Stomach (tissue), 9 donors: ENCODE data around the gene NDUFAF2. TPM values are rescaled to one million over a fixed set of nuclear protein-coding genes. Genes with fewer than 3 reads are reported as not detected.

Experiments used
- DNase-seq, 2 donors: peaks; one replicate each; pipeline versions ENCODE4 v3.0.0 to v3.0.0-alpha.2; 2013 to 2019
- H3K27ac ChIP-seq, 5 donors: fragments of 200-600 bp in 4 of 5; sonication (generic) in 4 of 5; one replicate each; pipeline ENCODE4 v1.5.1; 2013 to 2019; ENCODE audit warnings: mild to moderate bottlenecking in 1 of 5, moderate library complexity in 1 of 5
- H3K27me3 ChIP-seq, 3 donors: fragments of 200-600 bp; sonication (generic); one replicate each; pipeline ENCODE4 v1.5.1; 2017 to 2019; ENCODE audit warnings: mixed run types in 1 of 3
- H3K36me3 ChIP-seq, 4 donors: fragments of 200-600 bp; sonication (generic); 1 replicate in 3 of 4; 2 replicates in 1 of 4; pipeline ENCODE4 v1.5.1; 2016 to 2019
- H3K4me1 ChIP-seq, 4 donors: fragments of 200-600 bp; sonication (generic); one replicate each; pipeline ENCODE4 v1.5.1; 2016 to 2019
- H3K4me3 ChIP-seq, 4 donors: fragments of 200-600 bp; sonication (generic) in 3 of 4; one replicate each; pipeline ENCODE4 v1.5.1; 2016 to 2019; ENCODE audit warnings: mild to moderate bottlenecking in 1 of 4
- H3K9me3 ChIP-seq, 4 donors: fragments of 200-600 bp; sonication (generic); one replicate each; pipeline ENCODE4 v1.5.1; 2016 to 2019
- EP300 ChIP-seq: sonication (generic); formaldehyde crosslinking; IDR thresholded peaks from one replicate; pipeline ENCODE4 v1.6.1; 2017; ENCODE audit warnings: antibody characterized with exemption
- POLR2A ChIP-seq, 4 donors: fragments of 450-650 bp; IDR thresholded peaks; one replicate each; pipeline ENCODE4 v1.6.1; 2016; ENCODE audit warnings: antibody characterized with exemption in 4 of 4, control low read depth in 2 of 4, mild to moderate bottlenecking in 1 of 4, moderate library complexity in 1 of 4
- POLR2AphosphoS5 ChIP-seq, 3 donors: sonication (generic); formaldehyde crosslinking; IDR thresholded peaks; one replicate each; pipeline ENCODE4 v1.6.1; 2016; ENCODE audit warnings: antibody characterized with exemption in 3 of 3
- WGBS, 5 donors: extraction: QIAGEN DNeasy Blood & Tissue Kit in 3 of 5; methylation state at CpG; one replicate each; pipeline versions ENCODE4 v1.1.5 to v1.1.7; 2013 to 2018; 5-methylcytosine and 5-hydroxymethylcytosine counted together
- intact Hi-C: fragments of 100-400 bp; cut with DNase I; formaldehyde crosslinking; loops from one replicate; pipeline ENCODE4 v1.15.1; 2023; ENCODE audit warnings: low total_unique reads
- polyA plus RNA-seq, 3 donors: library from polyadenylated mRNA; stranded (reverse); fragments of 200-250 nt; gene quantifications; one replicate each; pipeline ENCODE4 v1.2.3, GENCODE V29; 2013
- total RNA-seq, 5 donors: library from RNA; depleted of rRNA; stranded (reverse); fragments of >200 nt; gene quantifications; one replicate each; pipeline versions ENCODE4 v1.1.0 to v1.2.3, GENCODE V29; 2014 to 2016
- TF ChIP-seq, protein P1 (sequence below), 7 experiments: fragments of 450-650 bp in 4 of 7; fragments of 200-600 bp in 3 of 7; sonication (generic) in 3 of 7; IDR thresholded peaks; one replicate each; pipeline ENCODE4 v1.5.1; 2016 to 2019; ENCODE audit warnings: antibody characterized with exemption in 7 of 7, control low read depth in 2 of 7, mild to moderate bottlenecking in 1 of 7
- donor health status: healthy with polysubstance abuse.
- donor health status: Bipolar disorder and iron deficiency.
- donor health status: healthy.

NDUFAF2 gene
- total and polyA plus RNA-seq, 8 donors, result 3.5 to 61.9 (median 29.3) TPM

- no peak for DNase-seq
- intact Hi-C loops, result no loop called here
- Histone ChIP-seq H3K27me3 (no peaks in the 10 kb centered on the region), H3K27ac (no peak overlapping the region), H3K9me3 (no peaks in the 10 kb centered on the region), H3K36me3 (peaks cover 9 to 23% (median 20%) of the 10 kb centered on the region in 4 donors), H3K4me1 (peaks cover 18 to 69% (median 43%) of the 10 kb centered on the region in 4 donors), H3K4me3 (peak overlapping the region in 3 of 4 donors; percentile 58 to 82 (median 72))
- TF ChIP-seq, protein P1, sequence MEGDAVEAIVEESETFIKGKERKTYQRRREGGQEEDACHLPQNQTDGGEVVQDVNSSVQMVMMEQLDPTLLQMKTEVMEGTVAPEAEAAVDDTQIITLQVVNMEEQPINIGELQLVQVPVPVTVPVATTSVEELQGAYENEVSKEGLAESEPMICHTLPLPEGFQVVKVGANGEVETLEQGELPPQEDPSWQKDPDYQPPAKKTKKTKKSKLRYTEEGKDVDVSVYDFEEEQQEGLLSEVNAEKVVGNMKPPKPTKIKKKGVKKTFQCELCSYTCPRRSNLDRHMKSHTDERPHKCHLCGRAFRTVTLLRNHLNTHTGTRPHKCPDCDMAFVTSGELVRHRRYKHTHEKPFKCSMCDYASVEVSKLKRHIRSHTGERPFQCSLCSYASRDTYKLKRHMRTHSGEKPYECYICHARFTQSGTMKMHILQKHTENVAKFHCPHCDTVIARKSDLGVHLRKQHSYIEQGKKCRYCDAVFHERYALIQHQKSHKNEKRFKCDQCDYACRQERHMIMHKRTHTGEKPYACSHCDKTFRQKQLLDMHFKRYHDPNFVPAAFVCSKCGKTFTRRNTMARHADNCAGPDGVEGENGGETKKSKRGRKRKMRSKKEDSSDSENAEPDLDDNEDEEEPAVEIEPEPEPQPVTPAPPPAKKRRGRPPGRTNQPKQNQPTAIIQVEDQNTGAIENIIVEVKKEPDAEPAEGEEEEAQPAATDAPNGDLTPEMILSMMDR (IDR thresholded peaks at IDR 0.05), result no peak
- TF ChIP-seq EP300 (no peak), POLR2AphosphoS5 (IDR thresholded peaks at IDR 0.05) (no peak), POLR2A (IDR thresholded peaks at IDR 0.05) (no peak)
- WGBS, 5 donors, result 55 to 89% (median 77%) methylated on average over 3 of the region's 3 CpGs
These were observed 215.5 kb downstream of the NDUFAF2 start for GRCh38 chr5:61160497-61160896.

DNA sequence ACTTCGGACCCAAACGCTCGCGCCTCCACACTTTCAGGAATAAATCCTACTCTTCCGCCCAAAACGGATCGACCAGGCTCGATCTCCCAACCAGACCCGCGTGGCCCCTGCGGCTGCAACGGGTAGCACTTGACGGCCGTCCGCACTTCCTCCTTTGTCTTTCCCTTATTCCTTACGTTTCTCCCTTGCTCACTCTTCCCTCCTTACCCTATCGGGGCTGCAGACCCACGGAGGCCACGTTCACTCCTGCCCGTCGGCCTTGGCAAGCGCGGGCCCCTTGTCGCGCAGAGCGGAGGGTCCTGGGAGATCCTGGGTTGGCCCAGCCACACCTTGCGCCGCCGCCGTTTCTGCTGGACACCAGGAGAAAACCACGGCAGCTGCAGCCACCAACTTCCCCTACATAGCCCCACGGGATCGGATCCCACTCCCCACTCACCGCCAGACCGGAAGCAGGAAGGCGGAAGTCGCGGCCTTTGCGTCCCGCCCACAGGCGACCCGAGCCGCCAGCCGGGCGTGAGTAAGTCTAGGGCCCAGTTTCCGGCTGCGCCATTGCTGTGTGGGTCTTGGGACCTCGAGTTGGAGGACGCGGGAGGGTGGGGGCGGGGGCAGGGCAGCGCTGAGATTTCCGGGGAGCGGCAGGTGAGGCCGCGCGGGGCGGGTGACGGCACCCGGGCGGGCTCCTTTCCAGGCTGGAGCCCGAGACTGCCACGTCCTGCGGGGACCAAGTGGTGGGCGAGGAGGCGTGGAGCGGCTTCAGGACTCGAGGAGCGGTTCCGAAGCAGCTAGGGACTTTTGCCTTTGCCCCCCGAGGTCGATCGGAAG, 217.2 kb downstream of the NDUFAF2 start, which contains the start of gene SMIM15:
Gene SMIM15 (minus strand): TSS at position 459 of the 822 bp plus-strand sequence. CDS start 2,297 bp downstream, outside the sequence.
- H3K4me1 ChIP-seq, result peaks cover 18 to 59% (median 41%) of the 10 kb centered on the region in 4 donors
- H3K9me3 ChIP-seq, result no peaks in the 10 kb centered on the region
- H3K27me3 ChIP-seq, result no peaks in the 10 kb centered on the region
- TF ChIP-seq EP300 (no peak), POLR2A (IDR thresholded peaks at IDR 0.05) (peak in 1 of 4 donors; percentile 57), POLR2AphosphoS5 (IDR thresholded peaks at IDR 0.05) (peak; percentile 74 to 95 (median 88))
- TF ChIP-seq, protein P1 (IDR thresholded peaks at IDR 0.05), result peak in 1 of 7 experiments; percentile 6
- H3K27ac ChIP-seq, result peak within 1 kb of the TSS; percentile 90 to 95 (median 94)
- DNase-seq, result peak; percentile 89 to 97
- peaks cover 9 to 21% (median 20%) of the 10 kb centered on the region in 4 donors for H3K36me3 ChIP-seq
- WGBS, 5 donors, result 1% methylated on average over 49 to 73 of the region's 73 CpGs
- H3K4me3 ChIP-seq, result peak within 1 kb of the TSS; percentile 58 to 82 (median 68)
- intact Hi-C loops, result no loop called here

GRCh38 chr5:61162832-61163567, 218.0 kb downstream of the NDUFAF2 start:
- intact Hi-C loops, result no loop called here
- Histone ChIP-seq H3K27me3 (no peaks in the 10 kb centered on the region), H3K4me1 (peaks cover 18 to 52% (median 38%) of the 10 kb centered on the region in 4 donors), H3K9me3 (no peaks in the 10 kb centered on the region), H3K4me3 (peak overlapping the region; percentile 58 to 82 (median 68)), H3K36me3 (peaks cover 9 to 20% (median 19%) of the 10 kb centered on the region in 4 donors), H3K27ac (peak overlapping the region; percentile 90 to 95 (median 94))
- 16 to 29% (median 23%) methylated on average over 13 to 14 of the region's 14 CpGs for WGBS, 5 donors
- TF ChIP-seq EP300, result no peak
- TF ChIP-seq POLR2AphosphoS5 (IDR thresholded peaks at IDR 0.05), result no peak
- TF ChIP-seq, protein P1 (IDR thresholded peaks at IDR 0.05), result no peak
- TF ChIP-seq POLR2A (IDR thresholded peaks at IDR 0.05), result no peak
- DNase-seq, result peak in 1 of 2 donors; percentile 40

DNA sequence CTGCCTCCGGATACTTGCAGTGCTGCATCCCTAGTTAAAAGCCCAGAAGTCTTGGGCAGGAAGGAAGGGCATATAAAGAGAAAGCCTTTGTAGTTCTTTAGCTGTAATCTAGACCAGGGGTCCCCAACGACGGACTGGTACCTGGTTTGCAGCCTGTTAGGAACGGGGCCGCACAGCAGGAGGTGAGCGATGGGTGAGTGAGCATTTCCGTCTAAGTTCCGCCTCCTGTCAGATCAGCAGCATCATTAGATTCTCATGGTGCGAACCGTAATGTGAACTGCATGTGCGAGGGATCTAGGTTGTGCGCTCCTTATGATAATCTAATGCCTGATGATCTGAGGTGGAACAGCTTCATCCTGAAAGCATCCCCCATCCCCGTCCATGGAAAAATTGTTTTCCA, 218.9 kb downstream of the NDUFAF2 start:
- Histone ChIP-seq H3K27ac (peak overlapping the region in 3 of 5 donors; percentile 90 to 94 (median 94)), H3K36me3 (peaks cover 5 to 19% (median 17%) of the 10 kb centered on the region in 4 donors), H3K4me1 (peaks cover 18 to 43% (median 34%) of the 10 kb centered on the region in 4 donors), H3K9me3 (no peaks in the 10 kb centered on the region), H3K4me3 (no peak overlapping the region), H3K27me3 (no peaks in the 10 kb centered on the region)
- no peak for DNase-seq
- intact Hi-C loops, result no loop called here
- TF ChIP-seq POLR2A (IDR thresholded peaks at IDR 0.05) (no peak), POLR2AphosphoS5 (IDR thresholded peaks at IDR 0.05) (no peak), EP300 (no peak)
- TF ChIP-seq, protein P1 (IDR thresholded peaks at IDR 0.05), result no peak
- WGBS, 5 donors, result 95 to 98% (median 97%) methylated on average over 13 of the region's 13 CpGs
